T-helper 17 cell (primary cell): ENCODE results near the gene JAK1. TPM values are rescaled to one million over a fixed set of nuclear protein-coding genes. Genes with fewer than 3 reads are reported as not detected.
"Not testable (repeated sequence)": the region's sequence is repeated elsewhere in the genome, so short reads cannot be mapped to it uniquely, and the experiment has no call there.

Experiments used
- ATAC-seq: fragments of 150-1000 bp; cut with Tn5 transposase; 2 replicates; pipeline ENCODE4 v1.10.0; 2021; ENCODE audit warnings: mild to moderate bottlenecking, moderate library complexity
- DNase-seq, 3 donors: peaks; one replicate each; pipeline versions ENCODE4 v3.0.0 to v3.0.0-alpha.2; 2020 to 2021
- H3K9me3 ChIP-seq: one replicate; pipeline ENCODE4 v1.7.0; 2013; ENCODE audit warnings: low read length, mild to moderate bottlenecking; ENCODE audit not compliant: control insufficient read depth, poor library complexity, severe bottlenecking
- H3K27ac Mint-ChIP-seq: one replicate; pipeline ENCODE4 v1.8.0; 2022; ENCODE audit warnings: mild to moderate bottlenecking, moderate library complexity, mixed read lengths
- H3K27me3 Mint-ChIP-seq: one replicate; pipeline ENCODE4 v1.8.0; 2022; ENCODE audit warnings: mixed read lengths
- H3K36me3 Mint-ChIP-seq: one replicate; pipeline ENCODE4 v1.8.0; 2022; ENCODE audit warnings: low read depth, mixed read lengths
- H3K4me1 Mint-ChIP-seq: one replicate; pipeline ENCODE4 v1.8.0; 2022; ENCODE audit warnings: mild to moderate bottlenecking, mixed read lengths
- H3K4me3 Mint-ChIP-seq: one replicate; pipeline ENCODE4 v1.8.0; 2022; ENCODE audit warnings: mild to moderate bottlenecking, moderate library complexity, mixed read lengths
- total RNA-seq, 4 donors: library from RNA in 2 of 4; stranded (reverse) in 2 of 4; gene quantifications; one replicate each; pipeline ENCODE4 v1.2.3 and lab custom pipeline; 2022 to 2026

JAK1 gene
- total RNA-seq, 2 donors from 2014 or later = 246 to 317 TPM

DNA sequence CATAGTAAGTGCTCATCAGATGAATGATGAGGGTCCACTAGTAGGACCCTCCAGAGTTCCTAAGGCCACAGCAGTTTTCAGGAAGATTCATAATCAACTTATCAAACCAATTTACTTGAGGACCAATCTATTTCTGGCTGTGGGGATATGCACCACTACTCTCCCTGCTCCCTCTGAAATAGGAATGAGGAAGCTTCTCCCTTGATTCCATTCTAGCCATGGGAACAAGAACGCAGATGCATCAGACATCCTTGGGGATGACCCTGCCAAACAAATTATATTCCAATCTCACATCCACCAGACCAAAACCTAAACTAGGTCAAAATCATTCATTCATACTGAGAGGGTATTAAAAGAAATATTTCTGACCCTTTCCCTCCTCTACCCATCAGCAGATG lies 31.5 kb downstream of the JAK1 start:
- DNase-seq (no peak), ATAC-seq (no peak)
- Mint-ChIP-seq H3K27me3 (no peaks in the 10 kb centered on the region), H3K4me1 (peaks cover 59% of the 10 kb centered on the region), H3K36me3 (no peaks in the 10 kb centered on the region), H3K27ac (peak overlapping the region; percentile 41), H3K4me3 (peak overlapping the region; percentile 28)
- H3K9me3 ChIP-seq = no peaks in the 10 kb centered on the region

DNA sequence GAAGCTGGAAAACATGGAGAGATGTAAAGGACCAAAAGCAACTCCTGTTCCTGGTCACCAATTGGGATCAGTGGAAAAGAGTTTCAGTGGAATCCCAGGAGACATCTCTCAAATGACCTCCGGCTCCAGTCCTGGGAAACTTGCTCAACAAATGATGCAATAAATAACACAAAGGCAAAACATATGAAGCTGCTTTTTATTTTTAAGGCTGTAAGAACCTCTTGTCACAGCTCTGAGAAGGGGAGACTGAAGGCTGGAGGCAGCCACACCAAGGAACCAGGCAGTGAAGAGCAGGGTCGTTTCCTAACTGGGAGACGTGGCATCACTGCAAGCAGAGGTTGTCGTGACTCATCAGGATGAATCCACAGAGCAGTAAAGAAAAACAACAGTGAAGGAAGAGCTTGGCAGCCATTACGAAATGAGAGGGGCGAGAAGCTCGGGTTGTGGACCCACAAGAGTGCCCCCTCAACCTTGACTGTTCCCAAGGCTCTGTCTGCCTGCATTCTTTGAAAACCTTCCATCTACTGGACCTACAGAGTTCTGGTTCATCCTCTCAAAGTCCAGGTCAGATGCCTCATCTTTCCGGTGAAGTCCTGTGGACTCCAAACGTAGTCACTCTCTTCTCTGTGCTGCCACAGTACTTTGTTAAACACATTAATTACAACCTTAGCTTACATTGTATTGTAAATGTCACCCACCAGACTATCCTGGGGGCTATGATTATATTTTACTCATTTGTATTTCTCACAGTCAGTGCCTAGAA lies 32.1 kb downstream of the JAK1 start:
- Mint-ChIP-seq H3K4me3 (no peak overlapping the region), H3K36me3 (no peaks in the 10 kb centered on the region), H3K4me1 (peaks cover 63% of the 10 kb centered on the region), H3K27ac (peak overlapping the region; percentile 80), H3K27me3 (no peaks in the 10 kb centered on the region)
- DNase-seq (no peak), ATAC-seq (no peak)
- no peaks in the 10 kb centered on the region for H3K9me3 ChIP-seq

DNA sequence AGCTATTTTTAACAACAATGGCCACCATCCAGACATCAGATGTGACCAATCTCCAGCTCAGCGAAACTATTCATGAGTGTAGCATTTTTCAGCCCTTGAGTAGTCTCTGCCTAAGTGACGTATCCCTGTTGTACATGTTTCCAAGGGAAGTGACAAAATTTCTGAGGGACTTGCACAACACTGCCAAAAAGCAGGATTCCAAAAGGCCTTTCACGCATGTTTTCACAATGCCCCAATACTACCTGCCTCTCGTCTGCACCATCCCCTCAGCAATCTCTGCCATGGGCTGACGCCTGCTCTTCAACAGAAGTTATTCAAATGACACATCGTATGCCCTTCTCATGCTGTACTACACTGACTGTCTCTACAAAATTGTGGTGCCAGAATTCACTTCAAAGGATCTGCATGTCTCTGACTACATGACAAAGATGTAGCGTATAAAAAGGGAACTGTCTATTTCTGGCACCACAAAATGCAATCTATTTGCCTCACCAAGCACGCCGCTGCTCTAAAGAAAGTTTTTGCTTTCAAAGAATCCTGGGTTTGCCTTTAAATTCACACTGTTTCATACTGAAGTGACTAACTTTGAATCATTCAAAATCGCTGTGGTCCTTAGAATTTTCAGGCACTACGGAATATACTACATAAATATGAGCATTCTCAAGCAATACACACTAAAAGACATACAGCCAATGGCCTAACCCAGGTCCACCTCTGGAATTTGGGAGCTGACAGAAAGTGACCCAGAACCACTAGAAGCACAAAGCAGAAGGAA lies 32.9 kb downstream of the JAK1 start:
- Mint-ChIP-seq H3K36me3 (no peaks in the 10 kb centered on the region), H3K4me1 (peaks cover 58% of the 10 kb centered on the region), H3K4me3 (peak overlapping the region; percentile 61), H3K27ac (peak overlapping the region; percentile 80), H3K27me3 (no peaks in the 10 kb centered on the region)
- no peak for DNase-seq
- ATAC-seq = peak; percentile 47
- no peaks in the 10 kb centered on the region for H3K9me3 ChIP-seq

DNA sequence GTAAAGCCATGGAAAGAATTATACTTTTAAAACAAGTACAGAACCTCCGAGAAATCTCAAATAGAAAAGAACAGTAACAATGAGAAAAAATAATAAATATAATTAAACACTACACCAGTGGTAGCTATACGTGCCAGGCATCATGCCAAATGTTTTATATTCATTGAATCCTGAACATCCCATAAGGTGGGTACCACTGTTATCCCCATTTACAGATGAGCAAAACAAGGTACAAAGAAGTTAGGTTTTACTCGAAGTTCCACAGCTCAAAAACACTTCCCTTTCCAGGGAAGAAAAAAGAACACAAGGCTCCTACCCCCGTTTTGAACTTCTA lies 33.4 kb downstream of the JAK1 start:
- ATAC-seq (no peak), DNase-seq (no peak)
- Mint-ChIP-seq H3K36me3 (no peaks in the 10 kb centered on the region), H3K4me1 (peaks cover 60% of the 10 kb centered on the region), H3K27ac (no peak overlapping the region), H3K27me3 (no peaks in the 10 kb centered on the region), H3K4me3 (no peak overlapping the region)
- no peaks in the 10 kb centered on the region for H3K9me3 ChIP-seq

DNA sequence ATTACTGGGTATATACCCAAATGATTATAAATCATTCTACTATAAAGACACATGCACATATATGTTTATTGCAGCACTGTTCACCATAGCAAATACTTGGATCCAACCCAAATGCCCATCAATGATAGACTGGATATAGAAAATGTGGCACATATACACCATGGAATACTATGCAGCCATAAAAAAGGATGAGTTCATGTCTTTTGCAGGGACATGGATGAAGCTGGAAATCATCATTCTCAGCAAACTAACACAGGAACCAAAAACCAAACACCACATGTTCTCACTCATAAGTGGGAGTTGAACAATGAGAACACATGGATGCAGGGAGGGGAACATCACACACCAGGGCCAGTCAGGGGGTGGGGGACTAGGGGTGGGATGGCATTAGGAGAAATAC lies 35.7 kb downstream of the JAK1 start:
- not testable (repeated sequence) for H3K9me3 ChIP-seq, ATAC-seq, DNase-seq, H3K4me3 Mint-ChIP-seq, H3K36me3 Mint-ChIP-seq, H3K27me3 Mint-ChIP-seq
- Mint-ChIP-seq H3K4me1 (peaks cover 74% of the 10 kb centered on the region), H3K27ac (peak overlapping the region; percentile 32)

DNA sequence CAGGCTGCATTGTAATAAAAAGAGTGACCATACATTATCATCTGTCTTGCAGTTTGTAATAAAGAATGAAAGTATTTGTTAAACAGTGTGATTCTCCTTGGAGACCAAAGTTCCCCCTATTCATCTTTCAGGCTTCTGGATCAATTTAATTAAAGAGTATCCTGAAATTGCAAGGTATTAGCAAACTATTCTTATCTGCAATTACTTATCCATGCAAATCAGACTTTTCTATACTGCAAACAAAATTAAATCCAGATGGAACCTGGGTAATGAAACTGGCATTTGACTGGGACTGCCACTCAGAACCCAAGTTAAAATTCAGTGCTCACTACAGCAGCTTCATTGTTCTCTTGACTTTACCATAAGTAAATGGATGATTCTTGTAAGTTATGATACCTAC lies 37.1 kb downstream of the JAK1 start:
- Mint-ChIP-seq H3K4me3 (no peak overlapping the region), H3K27ac (no peak overlapping the region), H3K27me3 (no peaks in the 10 kb centered on the region), H3K36me3 (peaks cover 8% of the 10 kb centered on the region), H3K4me1 (peaks cover 73% of the 10 kb centered on the region)
- no peaks in the 10 kb centered on the region for H3K9me3 ChIP-seq
- ATAC-seq (no peak), DNase-seq (no peak)

DNA sequence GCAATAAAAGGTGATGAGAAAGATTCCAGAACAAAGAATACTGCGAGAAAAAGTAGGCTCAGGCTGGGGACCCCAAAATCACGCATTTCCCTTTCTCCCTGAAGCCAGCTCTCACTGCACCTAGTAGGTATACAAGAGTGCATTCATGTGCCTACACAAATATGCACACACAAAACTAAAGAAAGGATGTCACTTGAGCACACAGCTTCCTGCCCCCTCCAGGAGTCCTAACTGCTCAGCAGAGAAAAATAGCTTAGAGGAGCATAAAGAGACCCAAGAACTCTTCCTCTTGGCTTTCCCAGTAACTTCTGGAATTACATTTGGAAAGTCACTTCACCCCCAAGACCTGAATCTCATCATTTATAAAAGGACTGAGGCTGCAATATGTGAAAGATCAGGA lies 38.0 kb downstream of the JAK1 start:
- H3K9me3 ChIP-seq = no peaks in the 10 kb centered on the region
- peaks cover 68% of the 10 kb centered on the region for H3K4me1 Mint-ChIP-seq
- H3K36me3 Mint-ChIP-seq = peaks cover 8% of the 10 kb centered on the region
- no peak for DNase-seq
- H3K27me3 Mint-ChIP-seq = no peaks in the 10 kb centered on the region
- H3K27ac Mint-ChIP-seq = no peak overlapping the region
- ATAC-seq = peak; percentile 30
- H3K4me3 Mint-ChIP-seq = peak overlapping the region; percentile 43

DNA sequence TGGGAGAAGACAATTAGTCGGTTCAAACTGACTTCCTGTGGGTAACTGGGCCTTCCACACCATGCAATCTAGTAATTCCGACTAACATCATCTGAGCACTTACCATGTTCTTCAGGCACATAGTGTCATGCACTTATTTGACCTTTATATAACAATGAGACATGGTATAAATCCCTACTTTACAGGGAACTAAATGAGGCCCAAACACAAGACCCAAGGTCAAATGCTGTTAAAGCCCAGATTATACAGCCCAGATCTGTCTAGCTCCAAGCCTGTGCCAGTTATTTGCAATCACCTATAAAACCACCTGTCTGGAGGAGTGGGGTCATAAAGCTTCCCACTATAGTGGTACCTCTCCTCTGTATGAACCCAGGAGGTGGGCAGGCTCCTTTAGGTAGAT lies 40.8 kb downstream of the JAK1 start:
- DNase-seq (no peak), ATAC-seq (no peak)
- H3K4me3 Mint-ChIP-seq = peak overlapping the region; percentile 0
- H3K27me3 Mint-ChIP-seq = no peaks in the 10 kb centered on the region
- H3K4me1 Mint-ChIP-seq = peaks cover 79% of the 10 kb centered on the region
- no peaks in the 10 kb centered on the region for H3K9me3 ChIP-seq
- H3K36me3 Mint-ChIP-seq = peaks cover 8% of the 10 kb centered on the region
- H3K27ac Mint-ChIP-seq = peak overlapping the region; percentile 69

DNA sequence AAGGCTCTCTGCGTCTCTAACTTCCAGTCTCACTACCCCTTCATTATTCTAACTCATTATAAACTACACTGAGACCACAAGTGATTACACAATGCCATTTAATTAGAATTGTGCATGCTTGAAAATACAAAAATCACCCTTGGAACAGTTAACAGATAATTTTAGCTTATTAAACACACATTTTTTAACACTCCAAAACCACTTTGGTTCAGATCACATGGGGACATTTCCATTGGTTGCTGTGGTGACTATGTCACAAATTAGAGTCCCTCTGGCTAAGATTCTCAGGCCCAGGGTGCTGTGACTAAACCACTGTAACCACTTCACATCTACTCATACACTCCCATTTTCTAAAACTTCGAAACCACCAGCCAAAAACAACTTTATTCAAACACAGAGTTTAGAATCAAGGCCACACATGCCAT lies 43.0 kb downstream of the JAK1 start:
- Mint-ChIP-seq H3K36me3 (peaks cover 8% of the 10 kb centered on the region), H3K27me3 (no peaks in the 10 kb centered on the region), H3K4me1 (peaks cover 76% of the 10 kb centered on the region), H3K27ac (peak overlapping the region; percentile 91), H3K4me3 (peak overlapping the region; percentile 81)
- H3K9me3 ChIP-seq = no peaks in the 10 kb centered on the region
- no peak for DNase-seq
- ATAC-seq = peak; percentile 55

DNA sequence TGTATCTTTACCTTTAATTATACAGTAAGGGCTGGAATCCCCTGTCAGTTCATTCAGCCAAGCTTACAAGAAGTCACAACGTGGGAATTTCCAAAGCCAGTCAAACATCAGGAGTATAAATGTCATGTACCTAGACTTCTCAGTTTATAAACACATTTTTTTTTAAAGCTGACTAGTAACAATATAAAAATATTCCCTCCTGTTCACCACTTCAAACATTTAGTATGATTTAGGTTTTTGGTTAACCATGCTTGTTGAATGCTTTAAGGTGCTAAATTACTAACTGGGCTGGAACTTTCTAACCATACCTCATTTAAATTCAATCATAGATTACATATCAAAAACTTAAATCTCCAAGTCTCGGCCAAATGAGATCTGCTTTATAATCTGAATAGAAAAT lies 44.0 kb downstream of the JAK1 start:
- H3K4me3 Mint-ChIP-seq = peak overlapping the region; percentile 81
- H3K27ac Mint-ChIP-seq = peak overlapping the region; percentile 91
- H3K27me3 Mint-ChIP-seq = no peaks in the 10 kb centered on the region
- ATAC-seq (peak; percentile 72), DNase-seq (no peak)
- H3K9me3 ChIP-seq = no peaks in the 10 kb centered on the region
- peaks cover 8% of the 10 kb centered on the region for H3K36me3 Mint-ChIP-seq
- H3K4me1 Mint-ChIP-seq = peaks cover 76% of the 10 kb centered on the region

DNA sequence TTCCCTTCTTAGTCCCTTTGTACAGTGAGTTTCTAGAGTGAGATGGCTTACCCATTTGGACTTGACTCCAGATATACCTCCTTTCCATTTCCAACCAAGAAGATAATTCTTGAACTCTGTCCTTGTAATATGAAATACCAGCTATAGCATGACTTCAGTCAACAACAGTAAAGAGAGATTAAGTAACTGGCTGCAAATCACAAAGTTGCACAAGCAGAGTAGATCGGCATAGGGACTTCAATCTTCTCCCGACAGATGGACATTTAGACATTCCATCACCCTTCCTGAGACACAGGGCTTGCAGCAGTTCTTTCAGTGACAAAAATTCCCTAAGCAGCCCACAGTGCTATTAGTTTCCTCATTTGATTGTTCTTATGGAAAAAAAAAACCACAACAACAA lies 44.6 kb downstream of the JAK1 start:
- DNase-seq (no peak), ATAC-seq (no peak)
- H3K4me1 Mint-ChIP-seq = peaks cover 76% of the 10 kb centered on the region
- H3K9me3 ChIP-seq = no peaks in the 10 kb centered on the region
- H3K36me3 Mint-ChIP-seq = peaks cover 4% of the 10 kb centered on the region
- H3K27ac Mint-ChIP-seq = peak overlapping the region; percentile 91
- H3K4me3 Mint-ChIP-seq = peak overlapping the region; percentile 81
- H3K27me3 Mint-ChIP-seq = no peaks in the 10 kb centered on the region

DNA sequence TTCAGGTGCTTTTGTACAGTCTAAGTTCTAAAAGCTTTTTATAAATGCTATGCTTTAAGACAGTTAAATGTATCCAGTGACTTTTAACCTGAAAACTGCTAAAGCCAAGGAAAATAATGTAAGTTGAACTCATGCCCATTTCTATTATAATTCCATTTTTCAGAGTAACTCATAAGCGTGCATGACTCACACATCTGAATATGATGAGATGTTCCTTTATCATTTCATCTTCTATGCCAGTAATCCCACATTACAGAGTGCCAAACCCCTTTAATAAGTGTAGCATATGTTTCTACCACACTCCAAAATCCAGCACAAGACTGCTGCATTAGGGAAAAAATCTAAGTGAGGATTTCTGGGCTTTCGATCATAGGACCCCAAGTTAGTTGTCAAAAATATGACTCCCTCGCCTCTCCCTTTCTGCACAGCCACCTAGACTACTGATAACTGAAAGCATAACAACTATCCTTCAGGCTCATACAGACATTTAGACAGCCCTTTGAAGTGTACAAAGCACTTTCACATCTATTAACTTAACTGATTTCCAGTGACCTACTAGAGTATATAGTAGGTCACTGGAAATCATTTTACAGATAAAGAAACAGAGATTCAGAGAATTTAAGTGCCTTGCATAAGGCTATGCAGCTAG lies 45.3 kb downstream of the JAK1 start:
- Mint-ChIP-seq H3K4me1 (peaks cover 73% of the 10 kb centered on the region), H3K4me3 (peak overlapping the region; percentile 7), H3K27me3 (no peaks in the 10 kb centered on the region), H3K36me3 (no peaks in the 10 kb centered on the region), H3K27ac (peak overlapping the region; percentile 91)
- ATAC-seq = no peak
- DNase-seq = no peak
- no peaks in the 10 kb centered on the region for H3K9me3 ChIP-seq

DNA sequence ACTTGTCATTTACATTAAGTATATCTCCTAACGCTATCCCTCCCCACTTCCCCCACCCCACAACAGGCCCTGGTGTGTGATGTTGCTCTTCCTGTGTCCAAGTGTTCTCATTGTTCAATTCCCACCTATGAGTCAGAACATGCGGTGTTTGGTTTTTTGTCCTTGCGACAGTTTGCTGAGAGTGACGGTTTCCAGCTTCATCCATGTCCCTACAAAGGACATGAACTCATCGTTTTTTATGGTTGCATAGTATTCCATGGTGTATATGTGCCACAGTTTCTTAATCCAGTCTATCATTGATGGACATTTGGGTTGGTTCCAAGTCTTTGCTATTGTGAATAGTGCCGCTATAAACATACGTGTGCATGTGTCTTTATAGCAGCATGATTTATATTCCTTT lies 47.2 kb downstream of the JAK1 start:
- not testable (repeated sequence) for DNase-seq, H3K36me3 Mint-ChIP-seq, ATAC-seq, H3K9me3 ChIP-seq, H3K4me3 Mint-ChIP-seq, H3K27ac Mint-ChIP-seq, H3K27me3 Mint-ChIP-seq
- peaks cover 65% of the 10 kb centered on the region for H3K4me1 Mint-ChIP-seq
